Measurements from ENCODE around the gene GALNTL6. TPM values are rescaled to one million over a fixed set of nuclear protein-coding genes. Genes with fewer than 3 reads are reported as not detected.

The GALNTL6 gene
- total and polyA plus RNA-seq, 2 donors (not counting 1 experiment from before 2014, with no cell fraction given): not detected

GRCh38 chr4:172705565-172705964, 892.4 kb downstream of the GALNTL6 start:
- Histone ChIP-seq H3K27ac (ENCODE audit: insufficient read depth, low read length) (no peak overlapping the region), H4K20me1 (ENCODE audit: control insufficient read depth, extremely low read depth, insufficient read depth, low read length) (no peaks in the 10 kb centered on the region), H3K36me3 (ENCODE audit: control insufficient read depth, insufficient read depth, low read length) (no peaks in the 10 kb centered on the region), H2AFZ (ENCODE audit: low read length) (no peak overlapping the region), H3K79me2 (ENCODE audit: control insufficient read depth, insufficient read depth, low read length) (no peaks in the 10 kb centered on the region), H3K27me3 (ENCODE audit: control insufficient read depth, insufficient read depth, low read length) (no peaks in the 10 kb centered on the region), H3K4me2 (ENCODE audit: extremely low read depth, insufficient read depth, low read length) (no peak overlapping the region), H3K4me1 (ENCODE audit: control insufficient read depth, extremely low read depth, insufficient read depth, low read length) (no peaks in the 10 kb centered on the region), H3K9me3 (ENCODE audit: control insufficient read depth, insufficient read depth, low read depth, low read length) (no peaks in the 10 kb centered on the region), H3K9ac (ENCODE audit: insufficient read depth, low read length) (no peak overlapping the region), H3K4me3 (replicated peaks in 1 of 4; ENCODE audit: control extremely low read depth in 1 of 4, insufficient read depth in 1 of 4, low read depth in 3 of 4, low read length in 4 of 4) (no peak overlapping the region)
- TF ChIP-seq EZH2 (IDR thresholded peaks at IDR 0.05; ENCODE audit: low read length, missing control alignments): no peak
- no peak for TF ChIP-seq CTCF (conservative IDR thresholded peaks at IDR 0.05 in 1 of 2, IDR thresholded peaks at IDR 0.05 in 1 of 2; ENCODE audit: low read depth in 1 of 2, low read length in 2 of 2)
- DNase-seq (ENCODE audit: low read depth in 2 of 2): no peak

DNA sequence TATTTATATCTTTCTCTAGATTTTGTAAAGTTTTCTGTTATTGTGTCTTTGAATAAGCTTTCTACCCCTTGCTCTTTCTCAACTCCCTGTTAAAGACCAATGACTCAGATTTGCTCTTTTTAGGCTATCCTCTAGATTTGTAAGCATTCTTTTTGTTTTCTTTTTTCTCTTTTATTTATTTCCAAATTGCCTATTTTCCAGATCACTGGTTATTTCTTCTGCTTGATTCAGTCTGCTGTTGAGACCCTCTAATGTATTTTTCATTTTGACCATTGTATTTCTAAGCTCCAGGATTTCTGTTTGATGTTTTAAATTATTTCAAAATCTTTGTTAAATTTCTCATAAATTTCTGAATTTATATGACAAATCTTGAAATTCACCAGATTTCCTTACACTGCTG, 892.8 kb downstream of the GALNTL6 start:
- H3K9ac ChIP-seq (ENCODE audit: insufficient read depth, low read length): no peak overlapping the region
- H3K27me3 ChIP-seq (ENCODE audit: control insufficient read depth, insufficient read depth, low read length): no peaks in the 10 kb centered on the region
- no peaks in the 10 kb centered on the region for H3K9me3 ChIP-seq (ENCODE audit: control insufficient read depth, insufficient read depth, low read depth, low read length)
- H3K4me1 ChIP-seq (ENCODE audit: control insufficient read depth, extremely low read depth, insufficient read depth, low read length): no peaks in the 10 kb centered on the region
- H3K4me2 ChIP-seq (ENCODE audit: extremely low read depth, insufficient read depth, low read length): no peak overlapping the region
- no peaks in the 10 kb centered on the region for H3K36me3 ChIP-seq (ENCODE audit: control insufficient read depth, insufficient read depth, low read length)
- no peak overlapping the region for H2AFZ ChIP-seq (ENCODE audit: low read length)
- H3K79me2 ChIP-seq (ENCODE audit: control insufficient read depth, insufficient read depth, low read length): no peaks in the 10 kb centered on the region
- no peak overlapping the region for H3K4me3 ChIP-seq (replicated peaks in 1 of 4; ENCODE audit: control extremely low read depth in 1 of 4, insufficient read depth in 1 of 4, low read depth in 3 of 4, low read length in 4 of 4)
- H3K27ac ChIP-seq (ENCODE audit: insufficient read depth, low read length): no peak overlapping the region
- no peak for DNase-seq (ENCODE audit: low read depth in 2 of 2)
- H4K20me1 ChIP-seq (ENCODE audit: control insufficient read depth, extremely low read depth, insufficient read depth, low read length): no peaks in the 10 kb centered on the region
- no peak for TF ChIP-seq EZH2 (IDR thresholded peaks at IDR 0.05; ENCODE audit: low read length, missing control alignments)
- no peak for TF ChIP-seq CTCF (conservative IDR thresholded peaks at IDR 0.05 in 1 of 2, IDR thresholded peaks at IDR 0.05 in 1 of 2; ENCODE audit: low read depth in 1 of 2, low read length in 2 of 2)

DNA sequence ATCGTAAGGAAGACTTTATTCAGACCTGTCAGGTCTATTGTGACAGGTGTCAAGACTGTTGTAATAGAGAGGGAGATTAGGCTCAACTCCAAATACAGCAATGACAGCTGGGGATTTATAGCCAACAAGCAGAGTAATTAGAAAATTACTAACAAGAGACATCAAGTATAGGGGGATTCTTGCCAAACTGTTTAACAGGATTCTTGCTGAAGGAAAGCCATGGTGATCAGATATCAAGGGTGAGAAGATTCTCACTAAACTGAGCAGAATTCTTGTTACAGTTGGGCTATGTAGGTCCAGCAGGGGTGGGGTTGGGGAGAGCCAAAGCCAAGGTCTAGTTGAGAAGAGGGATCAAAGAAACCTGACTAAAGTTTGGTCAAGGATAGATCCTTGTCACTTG, 894.4 kb downstream of the GALNTL6 start:
- no peak for DNase-seq (ENCODE audit: low read depth in 2 of 2)
- Histone ChIP-seq H3K27ac (ENCODE audit: insufficient read depth, low read length) (no peak overlapping the region), H4K20me1 (ENCODE audit: control insufficient read depth, extremely low read depth, insufficient read depth, low read length) (no peaks in the 10 kb centered on the region), H3K4me1 (ENCODE audit: control insufficient read depth, extremely low read depth, insufficient read depth, low read length) (no peaks in the 10 kb centered on the region), H3K36me3 (ENCODE audit: control insufficient read depth, insufficient read depth, low read length) (no peaks in the 10 kb centered on the region), H3K9ac (ENCODE audit: insufficient read depth, low read length) (no peak overlapping the region), H3K79me2 (ENCODE audit: control insufficient read depth, insufficient read depth, low read length) (no peaks in the 10 kb centered on the region), H3K27me3 (ENCODE audit: control insufficient read depth, insufficient read depth, low read length) (no peaks in the 10 kb centered on the region), H3K4me3 (replicated peaks in 1 of 4; ENCODE audit: control extremely low read depth in 1 of 4, insufficient read depth in 1 of 4, low read depth in 3 of 4, low read length in 4 of 4) (no peak overlapping the region), H3K4me2 (ENCODE audit: extremely low read depth, insufficient read depth, low read length) (no peak overlapping the region), H3K9me3 (ENCODE audit: control insufficient read depth, insufficient read depth, low read depth, low read length) (no peaks in the 10 kb centered on the region), H2AFZ (ENCODE audit: low read length) (no peak overlapping the region)
- TF ChIP-seq EZH2 (IDR thresholded peaks at IDR 0.05; ENCODE audit: low read length, missing control alignments) (no peak), CTCF (conservative IDR thresholded peaks at IDR 0.05 in 1 of 2, IDR thresholded peaks at IDR 0.05 in 1 of 2; ENCODE audit: low read depth in 1 of 2, low read length in 2 of 2) (no peak)
